GM18867 (cell line): ENCODE data around the gene ZC3H12A.

Source experiments
- ATAC-seq: cut with Tn5 transposase; IDR thresholded peaks from one replicate; pipeline ENCODE4 v1.9.1; 2021; ENCODE audit warnings: mild to moderate bottlenecking, moderate library complexity; ENCODE audit not compliant: unreplicated experiment

The ZC3H12A gene

DNA sequence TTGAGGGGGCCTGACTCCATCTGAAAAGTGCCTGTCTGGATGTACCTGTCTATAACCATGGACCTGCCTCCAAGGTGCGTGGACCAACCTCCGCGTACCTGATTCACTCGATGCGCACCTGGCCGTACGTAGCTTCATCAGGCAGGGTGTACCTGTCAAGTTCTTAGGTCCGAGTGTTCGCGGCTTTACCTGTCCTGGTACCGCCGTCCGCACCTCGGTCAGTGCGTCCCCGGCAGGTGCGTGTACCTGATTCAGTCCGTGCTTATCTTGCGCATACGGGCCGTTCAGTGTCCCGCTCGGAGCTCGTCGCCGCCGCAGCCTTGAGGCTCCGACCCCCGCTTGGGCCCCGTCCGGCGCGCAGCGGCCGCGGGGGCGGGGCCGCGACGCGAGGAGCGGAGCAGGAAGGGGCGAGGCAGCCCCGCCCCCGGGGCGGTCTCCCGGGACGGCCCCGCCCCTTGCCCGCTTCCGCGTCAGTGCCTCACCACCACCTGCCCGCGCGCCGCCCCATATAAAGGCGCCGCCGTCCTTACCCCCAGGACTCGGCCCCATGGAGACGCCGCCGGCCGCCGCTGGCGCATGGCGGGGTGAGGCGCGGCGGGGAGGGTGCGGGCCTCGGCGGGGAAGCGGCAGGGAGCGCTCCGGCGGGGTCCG lies at the start of gene ZC3H12A:
ZC3H12A (plus strand) TSS at position 535 of the 651 bp plus-strand sequence. CDS start 917 bp downstream, outside the sequence.
- ATAC-seq = peak; percentile 74

DNA sequence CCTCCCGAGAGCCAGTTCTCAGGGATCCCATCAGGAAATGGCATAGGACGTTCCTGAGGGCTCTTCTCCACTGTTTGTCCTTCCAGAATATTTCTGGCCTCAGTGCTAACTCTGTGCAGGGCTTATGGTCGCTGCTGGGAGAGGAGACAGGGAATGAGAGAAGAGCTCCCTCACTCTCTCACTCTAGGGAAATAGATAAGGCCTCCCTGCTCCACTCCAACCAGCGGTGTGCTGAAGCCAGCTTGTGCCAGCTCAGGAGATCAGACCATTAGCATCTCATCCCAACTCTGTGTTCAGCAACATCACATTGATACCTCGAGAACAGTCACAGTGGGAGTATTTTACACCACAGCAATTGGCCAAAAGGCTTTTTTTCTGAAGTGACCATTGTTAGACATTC lies 49.2 kb upstream of the ZC3H12A start:
- no peak for ATAC-seq

GRCh38 chr1:37429029-37429428 lies 45.4 kb upstream of the ZC3H12A start:
- ATAC-seq = no peak

DNA sequence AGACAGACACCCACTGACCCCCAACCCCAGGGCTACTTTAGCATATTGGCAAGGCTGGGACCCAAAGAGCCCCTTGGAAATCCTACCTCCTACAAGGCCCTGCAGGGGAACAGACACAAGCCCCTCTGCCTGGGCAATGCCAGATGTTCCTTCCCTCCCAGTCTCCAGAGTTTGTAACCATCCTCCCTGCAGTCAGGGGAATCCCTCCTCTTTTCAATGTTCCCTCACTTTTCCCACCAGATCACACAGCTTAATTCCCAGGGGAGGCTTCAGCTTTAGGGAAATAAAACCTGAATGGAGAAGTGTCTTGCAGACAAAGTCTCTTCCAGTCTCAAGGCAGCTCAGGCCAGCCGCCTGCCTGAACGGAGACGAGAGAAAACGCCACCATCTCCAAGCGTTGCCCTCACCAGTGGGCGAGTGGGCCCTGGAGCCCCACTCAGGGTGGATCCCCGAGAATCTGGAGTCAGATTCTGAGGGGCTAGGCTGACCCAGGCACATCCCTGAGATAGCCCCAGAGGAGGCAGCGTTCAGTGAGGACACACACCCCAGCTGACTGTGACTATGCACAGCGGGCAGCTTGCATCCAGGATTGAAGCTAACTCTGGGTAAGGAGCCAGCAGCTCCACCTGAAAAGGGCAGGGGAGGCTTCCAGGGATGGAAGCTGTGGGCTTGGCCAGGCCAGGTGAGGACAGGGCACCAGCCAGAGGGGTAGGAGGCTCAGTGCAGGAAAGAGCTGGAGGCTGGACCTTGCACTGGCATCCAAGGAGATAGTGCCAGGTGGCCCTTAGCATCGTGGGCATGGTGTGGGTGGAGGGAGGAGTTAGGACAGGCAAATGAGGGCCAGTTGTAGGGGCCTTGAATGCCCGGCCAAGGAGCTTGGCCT lies 44.0 kb upstream of the ZC3H12A start:
- ATAC-seq = no peak

DNA sequence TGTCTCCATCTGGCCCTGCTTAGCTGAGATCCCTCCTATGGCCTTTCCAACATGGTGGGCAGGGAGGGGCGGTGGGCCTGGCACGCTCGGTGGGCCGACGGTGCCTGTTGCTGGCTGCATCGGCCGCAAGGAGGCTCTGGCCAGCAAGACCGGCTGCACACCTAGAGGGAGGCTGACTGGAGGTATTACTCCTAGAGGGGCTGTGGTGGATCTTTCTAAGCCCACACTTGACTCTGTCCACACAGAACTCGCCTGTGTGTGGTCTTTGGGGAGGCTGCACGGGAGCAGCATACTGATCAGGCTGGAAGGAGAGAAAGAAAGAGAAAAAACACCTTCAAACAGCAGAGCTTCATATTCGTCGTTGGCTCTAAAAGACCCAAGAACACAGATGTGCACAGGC lies 41.7 kb upstream of the ZC3H12A start:
- ATAC-seq = no peak

DNA sequence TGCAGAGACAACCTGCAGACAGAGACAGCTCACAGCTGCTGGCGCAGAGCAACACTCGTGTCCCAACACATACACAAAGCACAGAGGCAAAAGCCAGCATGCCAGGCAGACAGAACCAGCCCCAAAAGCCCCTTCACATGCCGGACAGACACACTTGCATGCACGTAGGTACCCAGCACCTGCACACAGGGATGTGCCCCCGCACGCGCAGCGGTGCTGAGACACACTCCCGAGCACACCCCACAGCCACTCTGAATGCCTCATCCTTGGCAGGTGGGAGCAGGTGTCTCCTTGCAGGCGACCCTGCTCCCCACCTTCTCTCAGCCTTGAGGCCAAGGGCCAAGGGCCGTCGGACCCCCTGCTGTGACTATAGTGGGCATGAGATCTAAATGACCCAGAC lies 41.2 kb upstream of the ZC3H12A start:
- ATAC-seq = no peak

GRCh38 chr1:37434292-37435225 lies 39.8 kb upstream of the ZC3H12A start:
- ATAC-seq = no peak

DNA sequence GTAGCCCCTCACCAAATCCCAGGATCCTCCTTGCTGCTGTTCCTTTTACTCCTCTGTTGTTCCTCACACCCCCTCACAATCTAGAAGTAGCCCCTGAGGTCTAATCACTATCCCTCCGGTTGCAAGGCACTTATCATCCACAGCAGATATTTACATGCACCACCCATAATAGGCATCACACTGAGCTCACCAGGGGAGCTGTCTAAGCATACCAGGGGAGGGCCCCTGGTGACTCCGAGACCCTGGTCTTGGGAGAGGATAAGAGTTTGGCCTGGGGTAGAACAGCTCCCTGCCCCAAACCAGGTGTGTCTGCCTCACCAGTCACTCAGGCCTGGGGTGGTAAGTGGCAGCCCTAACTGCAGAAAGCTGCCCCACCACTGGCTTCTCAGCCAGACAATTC lies 37.3 kb upstream of the ZC3H12A start:
- ATAC-seq = no peak

GRCh38 chr1:37438037-37438868 lies 36.1 kb upstream of the ZC3H12A start:
- no peak for ATAC-seq

GRCh38 chr1:37438869-37439343 lies 35.5 kb upstream of the ZC3H12A start:
- ATAC-seq = no peak

- no peak for ATAC-seq
Measured at GRCh38 chr1:37439349-37439995, 34.9 kb upstream of the ZC3H12A start.

DNA sequence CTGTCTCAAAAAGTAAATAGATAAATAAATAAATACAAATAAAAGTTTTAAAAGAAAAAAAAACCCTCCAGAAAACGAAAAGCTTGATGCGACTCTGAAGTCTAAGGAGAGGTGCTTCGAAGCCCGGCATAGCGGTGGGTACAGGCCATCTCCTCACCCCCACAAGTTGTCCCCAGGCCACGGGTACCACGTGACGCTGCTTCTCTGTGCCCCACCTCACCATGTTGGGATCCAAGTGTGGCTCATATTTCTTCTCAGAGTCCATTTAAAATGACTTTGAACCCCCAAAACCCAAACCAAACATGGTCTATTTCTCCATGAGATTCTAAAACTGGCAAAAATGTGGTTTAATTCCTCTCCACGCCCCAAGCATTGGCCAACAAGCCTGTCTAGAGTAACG lies 32.9 kb upstream of the ZC3H12A start:
- ATAC-seq = no peak

DNA sequence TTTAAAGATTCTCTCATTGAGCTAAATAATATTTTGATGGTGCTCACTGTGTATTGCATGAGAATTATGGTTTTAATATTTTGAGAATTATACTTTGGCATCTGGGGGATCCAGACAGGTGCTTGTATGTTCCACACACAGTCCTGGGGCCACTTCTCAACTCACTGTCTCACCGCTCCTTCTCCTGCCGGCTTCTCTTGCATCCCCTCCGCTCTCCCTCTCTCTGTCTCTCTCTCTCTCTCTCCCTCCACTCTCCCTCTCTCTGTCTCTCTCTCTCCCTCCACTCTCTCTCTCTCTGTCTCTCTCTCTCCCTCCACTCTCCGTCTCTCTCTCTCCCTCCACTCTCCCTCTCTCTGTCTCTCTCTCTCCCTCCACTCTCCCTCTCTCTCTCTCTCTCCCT lies 32.2 kb upstream of the ZC3H12A start:
- no peak for ATAC-seq

DNA sequence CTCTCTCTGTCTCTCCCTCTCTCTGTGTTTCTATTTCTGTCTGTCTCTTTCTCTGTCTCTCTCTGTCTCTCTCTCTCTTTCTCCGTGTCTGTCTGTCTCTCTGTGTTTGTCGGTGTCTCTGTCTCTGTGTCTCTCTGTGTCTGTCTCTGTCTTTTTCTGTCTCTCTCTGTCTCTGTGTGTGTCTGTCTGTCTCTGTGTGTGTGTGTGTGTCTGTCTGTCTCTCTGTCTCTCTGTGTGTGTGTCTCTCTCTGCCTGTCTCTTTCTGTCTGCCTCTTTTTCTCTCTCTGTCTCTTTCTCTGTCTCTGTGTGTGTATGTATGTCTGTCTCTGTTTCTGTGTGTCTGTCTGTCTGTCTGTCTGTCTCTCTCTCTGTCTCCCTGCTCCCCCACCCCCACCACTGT lies 31.7 kb upstream of the ZC3H12A start:
- ATAC-seq = no peak

- no peak for ATAC-seq
Measured at GRCh38 chr1:37446874-37447273, 27.5 kb upstream of the ZC3H12A start.

GRCh38 chr1:37448185-37448584 lies 26.2 kb upstream of the ZC3H12A start:
- no peak for ATAC-seq

GRCh38 chr1:37448691-37449417 lies 25.5 kb upstream of the ZC3H12A start:
- no peak for ATAC-seq

DNA sequence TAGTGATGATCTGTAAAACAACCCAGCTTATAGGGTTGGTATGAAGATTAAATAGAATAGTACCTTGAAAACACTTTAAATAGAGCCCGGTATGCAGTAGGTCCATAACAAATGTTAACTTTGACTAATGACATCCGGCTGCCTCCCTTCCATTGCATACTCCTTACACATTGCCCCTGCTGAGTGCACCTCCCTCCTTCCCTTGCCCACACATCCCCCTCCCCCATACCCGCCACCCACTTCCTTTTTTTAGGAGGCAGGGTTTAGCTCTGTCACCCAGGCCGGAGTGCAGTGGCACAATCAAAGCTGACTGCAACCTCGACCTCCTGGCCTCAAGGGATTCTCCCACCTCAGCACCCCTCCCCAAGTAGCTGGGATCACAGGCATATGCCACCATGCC lies 24.4 kb upstream of the ZC3H12A start:
- ATAC-seq = no peak

- no peak for ATAC-seq
Measured at GRCh38 chr1:37452416-37452815, 22.0 kb upstream of the ZC3H12A start.
